H1 (cell line): Measurements from ENCODE around the gene DPP10. TPM values are rescaled to one million over a fixed set of nuclear protein-coding genes. Genes with fewer than 3 reads are reported as not detected.

Experiments
- CTCF ChIA-PET: fragments of 300-600 bp; sonication (Branson Sonifier 250); formaldehyde crosslinking; loops from one replicate; lab custom pipeline; 2021; ENCODE audit not compliant: partially characterized antibody; lab: Charles Lee
- POLR2A ChIA-PET: fragments of 300-600 bp; sonication (Branson Sonifier 250); formaldehyde crosslinking; loops from one replicate; lab custom pipeline; 2021; ENCODE audit warnings: inconsistent platforms; ENCODE audit not compliant: partially characterized antibody; lab: Charles Lee
- DNase-seq, 2 experiments: peaks; one replicate each; pipeline versions ENCODE4 v3.0.0 to v3.0.0-alpha.2; 2010 to 2022; ENCODE audit warnings: low spot score in 2 of 2, low read depth in 1 of 2, mixed read lengths in 1 of 2
- FAIRE-seq: peaks from 2 replicates; lab custom pipeline; 2011; peaks lifted over from hg19 to GRCh38; lab: Jason Lieb, UNC
- H2AFZ ChIP-seq: 2 replicates; pipeline ENCODE4 v1.8.1; 2012; ENCODE audit warnings: low read length, inconsistent platforms
- H2AK5ac ChIP-seq: 2 replicates; pipeline ENCODE4 v1.6.1; 2013; ENCODE audit warnings: low read depth, low read length
- H2BK120ac ChIP-seq: replicated peaks from 2 replicates; pipeline ENCODE3; 2013; ENCODE audit warnings: low read depth, low read length, inconsistent platforms
- H2BK12ac ChIP-seq: 2 replicates; pipeline ENCODE4 v1.6.1; 2013; ENCODE audit warnings: low read depth, low read length
- H2BK15ac ChIP-seq: 2 replicates; pipeline ENCODE4 v1.6.1; 2013; ENCODE audit warnings: low read length
- H2BK20ac ChIP-seq: 2 replicates; pipeline ENCODE4 v1.6.1; 2013; ENCODE audit warnings: low read length
- H2BK5ac ChIP-seq: 2 replicates; pipeline ENCODE4 v1.6.1; 2013; ENCODE audit warnings: low read depth, low read length
- H3K14ac ChIP-seq: 2 replicates; pipeline ENCODE4 v1.6.1; 2013; ENCODE audit warnings: inconsistent platforms; ENCODE audit not compliant: insufficient read length
- H3K18ac ChIP-seq: 2 replicates; pipeline ENCODE4 v1.6.1; 2013; ENCODE audit warnings: low read length; ENCODE audit errors: extremely low read depth
- H3K23ac ChIP-seq: 2 replicates; pipeline ENCODE4 v1.6.1; 2013; ENCODE audit warnings: inconsistent platforms; ENCODE audit not compliant: insufficient read length
- H3K23me2 ChIP-seq: 2 replicates; pipeline ENCODE4 v1.6.1; 2013; ENCODE audit warnings: low read depth, low read length
- H3K27ac ChIP-seq: 2 replicates; pipeline ENCODE4 v1.6.1; 2011; ENCODE audit warnings: low read depth, low read length, inconsistent platforms
- H3K27me3 ChIP-seq, 4 experiments: replicated peaks in 1 of 4; 1 replicate in 1 of 4; 2 replicates in 3 of 4; pipeline versions ENCODE4 v1.6.1 to v1.8.1; 2011 to 2013; ENCODE audit warnings: low read length in 3 of 4, mild to moderate bottlenecking in 3 of 4, inconsistent platforms in 2 of 4, mixed read lengths in 2 of 4, moderate library complexity in 1 of 4; ENCODE audit not compliant: control insufficient read depth in 3 of 4, insufficient read depth in 3 of 4; ENCODE audit errors: extremely low read depth in 1 of 4
- H3K36me3 ChIP-seq, 4 experiments: 2 replicates each; pipeline versions ENCODE4 v1.6.1 to v1.8.1; 2011 to 2013; ENCODE audit warnings: mild to moderate bottlenecking in 4 of 4, low read length in 3 of 4, moderate library complexity in 2 of 4, control low read depth in 1 of 4, inconsistent platforms in 1 of 4; ENCODE audit not compliant: insufficient read depth in 4 of 4, control insufficient read depth in 2 of 4
- H3K4ac ChIP-seq: replicated peaks from 2 replicates; pipeline ENCODE3; 2013; ENCODE audit warnings: low read length, low read depth, mixed read lengths, inconsistent platforms; ENCODE audit not compliant: insufficient read length
- H3K4me1 ChIP-seq, 4 experiments: replicated peaks in 1 of 4; 1 replicate in 1 of 4; 2 replicates in 3 of 4; pipeline versions ENCODE4 v1.6.1 to v1.8.1; 2011 to 2013; ENCODE audit warnings: low read length in 3 of 4, inconsistent platforms in 2 of 4, mixed read lengths in 1 of 4; ENCODE audit not compliant: insufficient read depth in 4 of 4, control insufficient read depth in 3 of 4
- H3K4me2 ChIP-seq, 2 experiments: 2 replicates each; pipeline versions ENCODE4 v1.6.1 to v1.8.1; 2011 to 2013; ENCODE audit warnings: low read depth in 2 of 2, low read length in 2 of 2, control low read depth in 1 of 2, inconsistent platforms in 1 of 2, mild to moderate bottlenecking in 1 of 2; ENCODE audit not compliant: insufficient read depth in 1 of 2
- H3K4me3 ChIP-seq, 4 experiments: fragments of 200-600, 300-600 bp in 1 of 4; sonication (generic), shearing (Covaris generic), sonication (Bioruptor Twin) in 1 of 4; 2 replicates each; pipeline versions ENCODE4 v1.5.1 to v1.8.1; 2011 to 2016; ENCODE audit warnings: low read length in 4 of 4, low read depth in 3 of 4, control low read depth in 2 of 4, inconsistent platforms in 2 of 4, mild to moderate bottlenecking in 2 of 4, mixed read lengths in 1 of 4, moderate library complexity in 1 of 4; ENCODE audit not compliant: insufficient read depth in 2 of 4; ENCODE audit errors: extremely low read depth in 1 of 4
- H3K56ac ChIP-seq: replicated peaks from 2 replicates; pipeline ENCODE3; 2013; ENCODE audit warnings: low read depth, mild to moderate bottlenecking, mixed read lengths, low read length, inconsistent platforms; ENCODE audit not compliant: insufficient read length
- H3K79me1 ChIP-seq: 2 replicates; pipeline ENCODE4 v1.6.1; 2013; ENCODE audit warnings: low read depth, low read length, control low read depth
- H3K79me2 ChIP-seq, 2 experiments: 2 replicates each; pipeline versions ENCODE4 v1.6.1 to v1.8.1; 2012 to 2013; ENCODE audit warnings: low read length in 2 of 2, mild to moderate bottlenecking in 2 of 2, inconsistent platforms in 1 of 2; ENCODE audit not compliant: insufficient read depth in 2 of 2, control insufficient read depth in 1 of 2
- H3K9ac ChIP-seq, 4 experiments: replicated peaks in 1 of 4; 1 replicate in 1 of 4; 2 replicates in 3 of 4; pipeline versions ENCODE4 v1.6.1 to v1.8.1; 2011 to 2013; ENCODE audit warnings: low read depth in 3 of 4, low read length in 3 of 4, control low read depth in 2 of 4, mild to moderate bottlenecking in 2 of 4, moderate library complexity in 2 of 4, inconsistent platforms in 1 of 4; ENCODE audit errors: extremely low read depth in 1 of 4
- H3K9me3 ChIP-seq, 2 experiments: 2 replicates each; pipeline versions ENCODE4 v1.6.1 to v1.8.1; 2012 to 2013; ENCODE audit warnings: mild to moderate bottlenecking in 2 of 2, moderate library complexity in 2 of 2, control low read depth in 1 of 2, inconsistent platforms in 1 of 2, low read depth in 1 of 2, low read length in 1 of 2, mixed read lengths in 1 of 2; ENCODE audit not compliant: insufficient read depth in 2 of 2
- H4K20me1 ChIP-seq, 2 experiments: replicated peaks in 1 of 2; 2 replicates each; pipeline versions ENCODE3 to v1.8.1; 2011 to 2013; ENCODE audit warnings: inconsistent platforms in 2 of 2, low read length in 2 of 2, mild to moderate bottlenecking in 1 of 2; ENCODE audit not compliant: insufficient read depth in 2 of 2, control insufficient read depth in 1 of 2
- H4K5ac ChIP-seq: 2 replicates; pipeline ENCODE4 v1.6.1; 2013; ENCODE audit warnings: low read length, low read depth, mixed read lengths, inconsistent platforms; ENCODE audit not compliant: insufficient read length
- H4K8ac ChIP-seq: 2 replicates; pipeline ENCODE4 v1.8.0; 2013; ENCODE audit warnings: mild to moderate bottlenecking, moderate library complexity, low read length, inconsistent platforms; ENCODE audit not compliant: insufficient read depth; ENCODE audit errors: extremely low read depth
- H4K91ac ChIP-seq: replicated peaks from 2 replicates; pipeline ENCODE3; 2013; ENCODE audit warnings: low read length, mixed read lengths, inconsistent platforms; ENCODE audit not compliant: insufficient read length
- CBX8 ChIP-seq: fragments of 300-800, 300-1000 bp; sonication (generic); IDR thresholded peaks from 2 replicates; pipeline ENCODE4 v1.7.1; 2016; ENCODE audit warnings: low read depth, low read length, borderline replicate concordance
- CREB1 ChIP-seq: IDR thresholded peaks from 2 replicates; pipeline ENCODE4 v1.6.1; 2012; ENCODE audit warnings: inconsistent platforms
- FOSL1 ChIP-seq: IDR thresholded peaks from 2 replicates; pipeline ENCODE4 v1.6.1; 2011; ENCODE audit warnings: mild to moderate bottlenecking, low read depth, low read length, moderate library complexity; ENCODE audit not compliant: insufficient read depth
- HDAC6 ChIP-seq: IDR thresholded peaks from one replicate; pipeline ENCODE4 v1.7.1; 2012; ENCODE audit warnings: low read depth, mild to moderate bottlenecking, inconsistent platforms, low read length, moderate library complexity
- RBBP5 ChIP-seq: IDR thresholded peaks from 2 replicates; pipeline ENCODE4 v1.7.1; 2012; ENCODE audit warnings: low read depth, mild to moderate bottlenecking, inconsistent platforms, low read length, moderate library complexity, borderline replicate concordance
- TAF1 ChIP-seq: IDR thresholded peaks from 2 replicates; pipeline ENCODE4 v1.6.1; 2011; ENCODE audit warnings: mild to moderate bottlenecking, low read depth, low read length
- TBP ChIP-seq: IDR thresholded peaks from 2 replicates; pipeline ENCODE4 v1.6.1; 2011; ENCODE audit warnings: low read depth, low read length, improper control_type of control experiment
- WGBS, 2 experiments: shearing (Covaris generic) in 1 of 2; methylation state at CpG; one replicate each; pipeline versions ENCODE4 v1.1.6 to v1.1.7; 2013 to 2015; ENCODE audit warnings: low lambda C conversion rate in 2 of 2, mixed read lengths in 2 of 2, inconsistent platforms in 1 of 2, low coverage in 1 of 2, missing lambda C conversion rate in 1 of 2; ENCODE audit not compliant: insufficient replicate concordance in 2 of 2, insufficient coverage in 1 of 2, insufficient read length in 1 of 2; ENCODE audit errors: extremely low coverage in 1 of 2, missing lambda C conversion rate in 1 of 2; 5-methylcytosine and 5-hydroxymethylcytosine counted together
- polyA plus RNA-seq, 7 experiments: library from polyadenylated mRNA; depleted of rRNA in 3 of 7; stranded (reverse) in 5 of 7; unstranded in 2 of 7; fragments of >200 nt in 5 of 7; fragments of 200-250 nt in 2 of 7; gene quantifications; 1 replicate in 5 of 7; 2 replicates in 1 of 7; 4 replicates in 1 of 7; pipeline versions ENCODE4 v1.2.1 to v1.2.3, GENCODE V29; 2011 to 2013; ENCODE audit warnings: missing spikeins in 2 of 7, mixed read lengths in 2 of 7
- total RNA-seq: library from RNA; stranded (reverse); fragmentation: NEBNext Ultra II Directional; extraction: Animal tissue kit (Norgen Biotek cat#: 25700); gene quantifications from 2 replicates; pipeline ENCODE4 v1.2.1, GENCODE V29; 2021

DPP10 gene
- total and polyA plus RNA-seq, 2 of the 8 experiments (the other 6 are each of a cell fraction or from before 2014, with no cell fraction given) = 3.3 to 7.2 TPM

DNA sequence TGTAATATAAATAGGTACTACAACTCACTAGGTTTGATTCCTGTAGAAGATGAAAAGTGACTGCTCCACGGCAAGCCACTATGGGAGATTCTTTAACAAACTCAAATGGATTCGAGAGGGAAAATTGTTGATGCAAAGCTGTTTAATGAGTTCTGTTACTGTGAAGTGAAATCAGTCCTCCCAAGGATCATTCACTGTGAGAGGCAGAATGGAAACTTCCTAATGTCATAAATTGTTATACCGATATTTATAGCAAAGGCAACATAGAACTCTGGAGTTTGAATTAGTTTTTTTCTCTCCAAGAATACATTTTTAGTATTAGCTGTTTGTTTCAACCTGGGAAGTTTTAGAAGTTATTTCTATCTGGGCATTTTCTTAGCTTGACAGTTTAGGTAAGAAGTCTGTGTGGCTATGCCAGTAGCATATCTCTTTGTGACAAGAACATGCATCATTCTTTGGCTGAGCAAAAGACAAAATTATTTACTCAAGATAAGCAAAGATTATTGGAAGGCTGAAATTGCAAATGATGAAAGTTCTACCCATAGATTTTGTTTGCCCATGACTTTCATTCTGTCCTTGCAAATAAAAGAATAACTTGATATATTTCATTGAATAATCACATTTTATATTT is 979.7 kb downstream of the DPP10 start:
- Histone ChIP-seq H3K4ac (no peak overlapping the region), H3K9me3 (peaks cover 3 to 6% of the 10 kb centered on the region in 2 experiments; a peak in 1 of 4 replicates), H3K18ac (no peak overlapping the region), H2AFZ (no peak overlapping the region), H4K8ac (no peak overlapping the region), H2BK20ac (no peak overlapping the region), H2BK12ac (no peak overlapping the region), H3K14ac (no peak overlapping the region), H2AK5ac (no peak overlapping the region), H3K4me3 (no peak overlapping the region), H3K9ac (no peak overlapping the region), H4K20me1 (no peaks in the 10 kb centered on the region), H3K56ac (no peak overlapping the region), H2BK120ac (no peak overlapping the region), H3K23me2 (no peaks in the 10 kb centered on the region), H3K4me1 (no peaks in the 10 kb centered on the region), H3K27me3 (no peaks in the 10 kb centered on the region), H3K23ac (no peak overlapping the region), H3K36me3 (no peaks in the 10 kb centered on the region), H3K4me2 (no peak overlapping the region), H4K91ac (no peak overlapping the region), H3K79me1 (no peaks in the 10 kb centered on the region), H4K5ac (no peak overlapping the region), H3K79me2 (no peaks in the 10 kb centered on the region), H2BK15ac (no peak overlapping the region), H3K27ac (no peak overlapping the region), H2BK5ac (no peak overlapping the region)
- POLR2A ChIA-PET = no interaction called here
- DNase-seq = no peak
- WGBS, 2 experiments = 96% methylated on average over 3 of the region's 3 CpGs; no CpG with 5 or more reads in 1 of the 2 experiments
- no peak for FAIRE-seq
- CTCF ChIA-PET = interaction anchor here (0.6 kb wide), 1 partner anchor 335 kb away, joined by 4 read pairs; no protein-coding TSS in a partner anchor
- TF ChIP-seq TAF1 (no peak), CREB1 (no peak), HDAC6 (no peak), TBP (no peak), RBBP5 (no peak), CBX8 (no peak), FOSL1 (no peak)
